Activated CD4-positive, alpha-beta T cell treated with anti-CD3 and anti-CD28 coated beads, Interleukin-2, amount 10 ng/mL, durations not matched to agents 24 days and 14 days (primary cell): ENCODE data around the gene ETNK1. TPM values are rescaled to one million over a fixed set of nuclear protein-coding genes. Genes with fewer than 3 reads are reported as not detected.

ENCODE experiments used
- DNase-seq: peaks from one replicate; pipeline ENCODE4 v3.0.0; 2022
- H3K27ac Mint-ChIP-seq: one replicate; pipeline ENCODE4 v1.8.0; 2022; ENCODE audit warnings: mild to moderate bottlenecking, mixed read lengths
- H3K27me3 Mint-ChIP-seq: one replicate; pipeline ENCODE4 v1.8.0; 2022; ENCODE audit warnings: mixed read lengths
- H3K36me3 Mint-ChIP-seq: one replicate; pipeline ENCODE4 v1.8.0; 2022; ENCODE audit warnings: low read depth, mild to moderate bottlenecking, mixed read lengths
- H3K4me1 Mint-ChIP-seq: one replicate; pipeline ENCODE4 v1.8.0; 2021; ENCODE audit warnings: mixed read lengths
- H3K4me3 Mint-ChIP-seq: one replicate; pipeline ENCODE4 v1.8.0; 2022; ENCODE audit warnings: mild to moderate bottlenecking, moderate library complexity, mixed read lengths
- H3K9me3 Mint-ChIP-seq: one replicate; pipeline ENCODE4 v1.8.0; 2021; ENCODE audit warnings: mixed read lengths
- intact Hi-C: fragments of 100-400 bp; cut with micrococcal nuclease; formaldehyde crosslinking; loops from one replicate; pipeline ENCODE4 v1.15.1; 2023
- total RNA-seq: library from RNA; stranded (reverse); gene quantifications from 2 replicates; pipeline ENCODE4 v1.2.3, GENCODE V29; 2022

ETNK1 gene
- total RNA-seq, 1 donor from 2014 or later = 94.5 TPM

DNA sequence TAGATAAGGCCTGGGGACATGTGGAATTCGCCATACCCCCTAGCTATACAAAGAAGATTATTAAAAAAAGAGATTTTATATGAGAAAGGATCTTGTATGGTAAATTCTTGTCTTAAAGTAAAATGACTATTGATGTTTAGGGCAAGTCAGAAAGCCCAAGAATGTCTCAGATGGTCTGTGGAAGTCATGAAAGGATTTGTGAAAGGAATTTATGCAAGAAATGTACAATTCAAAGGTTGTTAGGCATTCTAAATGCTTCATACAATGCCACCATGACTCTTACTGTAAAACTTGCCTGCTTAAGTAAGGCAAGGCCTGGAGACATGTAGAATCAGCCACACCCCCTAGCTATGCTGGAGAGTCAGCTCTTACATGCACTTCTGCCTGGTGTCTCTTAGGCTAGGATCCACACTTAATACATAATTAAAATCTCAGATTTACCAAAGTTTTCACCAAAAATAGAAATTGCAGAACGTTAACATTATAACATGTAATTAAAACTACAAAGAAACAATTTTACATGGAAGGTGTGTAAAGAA lies 8.9 kb upstream of the ETNK1 start:
- H3K9me3 Mint-ChIP-seq = peaks cover 13% of the 10 kb centered on the region

GRCh38 chr12:22617630-22618029 lies 7.3 kb upstream of the ETNK1 start:
- H3K27me3 Mint-ChIP-seq = peaks cover 26% of the 10 kb centered on the region
- H3K4me3 Mint-ChIP-seq = no peak overlapping the region
- H3K27ac Mint-ChIP-seq = no peak overlapping the region
- no peaks in the 10 kb centered on the region for H3K36me3 Mint-ChIP-seq
- intact Hi-C loops = no loop called here
- peaks cover 4% of the 10 kb centered on the region for H3K9me3 Mint-ChIP-seq
- H3K4me1 Mint-ChIP-seq = no peaks in the 10 kb centered on the region
- DNase-seq = no peak

More for the DNA sequence above, 8.9 kb upstream of the ETNK1 start:
- no peak overlapping the region for H3K4me3 Mint-ChIP-seq
- H3K4me1 Mint-ChIP-seq = no peaks in the 10 kb centered on the region
- peaks cover 16% of the 10 kb centered on the region for H3K27me3 Mint-ChIP-seq
- no peaks in the 10 kb centered on the region for H3K36me3 Mint-ChIP-seq
- no peak overlapping the region for H3K27ac Mint-ChIP-seq
- peak; percentile 26 for DNase-seq
- intact Hi-C loops = no loop called here

DNA sequence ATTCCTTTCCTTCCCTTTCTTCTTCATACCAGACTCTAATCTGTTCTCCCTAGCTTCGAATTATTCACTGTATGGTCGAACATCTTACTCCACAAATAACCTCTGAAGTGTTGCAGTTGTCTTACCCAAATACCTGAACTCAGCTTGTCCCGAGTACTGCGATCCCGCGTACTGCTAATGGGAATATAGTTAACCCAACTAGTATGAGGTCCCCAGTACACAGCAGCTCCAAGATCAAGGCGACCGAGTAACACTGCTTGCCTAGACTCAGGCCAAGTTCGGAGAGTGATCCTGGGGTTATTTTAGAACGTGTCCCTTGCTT lies 462 bp upstream of the ETNK1 start:
- Mint-ChIP-seq H3K9me3 (peaks cover 3% of the 10 kb centered on the region), H3K27ac (peak overlapping the region; percentile 93), H3K4me1 (peaks cover 29% of the 10 kb centered on the region), H3K27me3 (peaks cover 23% of the 10 kb centered on the region), H3K36me3 (peaks cover 14% of the 10 kb centered on the region), H3K4me3 (peak overlapping the region; percentile 97)
- no peak for DNase-seq
- intact Hi-C loops = no loop called here

DNA sequence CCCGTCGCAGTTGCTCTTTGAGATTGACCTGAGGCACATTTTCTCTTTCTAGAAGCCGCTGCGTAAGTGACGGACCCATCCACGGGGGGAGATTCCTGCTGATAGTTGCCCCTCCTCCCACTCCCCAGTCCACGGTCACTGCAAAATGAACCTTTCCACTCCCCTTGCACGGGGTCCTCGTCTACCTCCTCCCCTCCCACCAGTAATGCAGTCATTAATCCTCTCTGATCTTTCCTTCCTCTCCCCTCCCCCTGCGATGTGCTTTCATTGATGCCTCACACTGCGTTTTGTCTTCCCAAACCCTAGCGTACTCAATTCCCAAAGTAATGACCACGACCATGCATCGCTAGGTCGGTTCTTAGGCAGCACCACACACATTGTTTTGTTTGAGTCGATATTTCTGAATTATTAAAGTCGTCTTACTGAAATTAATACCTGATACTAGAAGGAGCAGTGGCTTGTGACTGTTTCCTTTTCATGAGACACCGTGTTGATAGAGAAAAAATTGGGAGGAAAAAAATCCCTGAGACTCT lies 857 bp downstream of the ETNK1 start:
- peaks cover 3% of the 10 kb centered on the region for H3K9me3 Mint-ChIP-seq
- H3K4me3 Mint-ChIP-seq = peak overlapping the region; percentile 97
- H3K27ac Mint-ChIP-seq = peak overlapping the region; percentile 93
- DNase-seq = peak; percentile 78
- intact Hi-C loops = loop anchor here (1.0 to 5.0 kb wide), 4 partner anchors 36 to 579 kb away; partner anchors contain the start of genes C2CD5 and CMAS
- peaks cover 31% of the 10 kb centered on the region for H3K4me1 Mint-ChIP-seq
- peaks cover 16% of the 10 kb centered on the region for H3K36me3 Mint-ChIP-seq
- peaks cover 15% of the 10 kb centered on the region for H3K27me3 Mint-ChIP-seq

DNA sequence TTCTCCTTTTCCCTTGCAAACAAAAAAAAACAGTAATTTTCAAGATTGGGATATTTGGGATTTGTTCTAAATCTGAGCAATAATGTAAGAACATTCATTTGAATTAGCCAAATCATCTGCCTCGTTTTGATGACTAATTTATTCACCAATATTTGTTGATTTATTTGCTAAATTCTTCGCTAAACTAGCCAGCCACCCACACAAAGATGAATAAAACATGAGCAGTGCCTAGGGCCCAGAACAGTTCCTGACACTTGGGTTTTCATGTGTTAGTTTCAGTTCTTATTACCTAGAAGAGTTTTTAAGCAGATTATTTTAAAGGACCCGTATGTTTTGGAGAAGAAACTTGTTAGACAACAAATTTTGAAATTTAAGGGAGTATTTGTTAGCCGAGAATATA lies 1.4 kb downstream of the ETNK1 start:
- DNase-seq = peak; percentile 71
- intact Hi-C loops = loop anchor here (2.0 to 5.0 kb wide), 3 partner anchors 36 to 579 kb away; partner anchors contain the start of gene CMAS
- H3K36me3 Mint-ChIP-seq = peaks cover 17% of the 10 kb centered on the region
- peak overlapping the region; percentile 93 for H3K27ac Mint-ChIP-seq
- peak overlapping the region; percentile 97 for H3K4me3 Mint-ChIP-seq
- peaks cover 10% of the 10 kb centered on the region for H3K27me3 Mint-ChIP-seq
- peaks cover 32% of the 10 kb centered on the region for H3K4me1 Mint-ChIP-seq
- H3K9me3 Mint-ChIP-seq = peaks cover 3% of the 10 kb centered on the region

GRCh38 chr12:22627371-22627770 lies 2.4 kb downstream of the ETNK1 start:
- DNase-seq = no peak
- intact Hi-C loops = loop anchor here (2.0 to 5.0 kb wide), 3 partner anchors 35 to 580 kb away; partner anchors contain the start of gene CMAS
- H3K9me3 Mint-ChIP-seq = peaks cover 3% of the 10 kb centered on the region
- peaks cover 2% of the 10 kb centered on the region for H3K27me3 Mint-ChIP-seq
- H3K27ac Mint-ChIP-seq = peak overlapping the region; percentile 75
- H3K4me3 Mint-ChIP-seq = peak overlapping the region; percentile 80
- peaks cover 19% of the 10 kb centered on the region for H3K36me3 Mint-ChIP-seq
- peaks cover 35% of the 10 kb centered on the region for H3K4me1 Mint-ChIP-seq

DNA sequence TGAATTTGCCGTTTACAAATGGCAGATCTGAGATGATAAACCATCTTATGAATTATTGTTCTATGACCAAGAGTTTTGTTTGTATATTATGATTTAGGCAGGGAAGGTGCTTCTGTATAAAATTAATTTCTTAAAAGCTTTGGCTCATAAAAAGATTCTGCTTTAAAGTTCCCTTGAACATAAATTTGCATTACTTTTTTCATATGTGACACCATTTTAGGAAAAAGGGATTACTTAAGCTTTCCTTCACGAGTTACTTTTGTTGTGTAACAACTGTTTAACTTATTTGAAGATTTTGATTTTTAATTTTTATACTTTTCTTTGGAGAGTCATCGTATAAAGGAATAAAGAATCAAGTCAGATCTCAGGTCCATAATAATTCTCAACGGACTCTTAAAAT lies 3.3 kb downstream of the ETNK1 start:
- intact Hi-C loops = loop anchor here (5.0 kb wide), 2 partner anchors 34 to 581 kb away; partner anchors contain the start of gene CMAS
- H3K36me3 Mint-ChIP-seq = peaks cover 22% of the 10 kb centered on the region
- no peak overlapping the region for H3K27ac Mint-ChIP-seq
- H3K4me3 Mint-ChIP-seq = peak overlapping the region; percentile 80
- DNase-seq = no peak
- peaks cover 43% of the 10 kb centered on the region for H3K4me1 Mint-ChIP-seq
- peaks cover 3% of the 10 kb centered on the region for H3K9me3 Mint-ChIP-seq
- no peaks in the 10 kb centered on the region for H3K27me3 Mint-ChIP-seq

DNA sequence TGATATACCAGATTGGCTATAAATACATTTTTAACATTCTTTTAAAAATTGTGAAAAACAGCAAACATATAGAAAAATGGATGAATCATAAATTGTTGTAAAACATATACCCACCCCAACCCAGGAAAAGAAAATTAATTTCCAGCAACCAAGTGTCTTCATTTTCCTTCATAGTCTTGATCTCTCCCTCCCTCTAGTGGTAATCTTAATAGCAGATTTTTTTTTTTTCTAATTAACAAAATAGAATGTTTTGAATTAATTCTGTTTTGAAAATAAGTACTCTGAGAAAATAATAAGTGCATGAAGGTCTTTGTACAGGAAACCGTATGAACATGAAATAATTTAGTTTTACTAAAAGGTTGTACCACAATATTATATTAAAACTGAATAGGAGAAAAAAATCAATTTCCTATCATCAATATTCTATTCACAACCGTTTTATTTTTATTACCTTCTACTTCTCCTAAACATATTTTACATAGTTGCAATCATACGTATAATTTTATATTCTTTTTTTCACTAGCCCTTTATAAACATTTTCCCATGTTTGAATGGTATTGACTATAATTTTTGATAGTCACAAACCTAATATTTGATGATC lies 7.0 kb downstream of the ETNK1 start:
- intact Hi-C loops = loop anchor here (1.0 to 5.0 kb wide), 2 partner anchors 103 to 170 kb away; no protein-coding TSS in a partner anchor
- H3K9me3 Mint-ChIP-seq = no peaks in the 10 kb centered on the region
- DNase-seq = no peak
- H3K4me3 Mint-ChIP-seq = no peak overlapping the region
- H3K4me1 Mint-ChIP-seq = peaks cover 41% of the 10 kb centered on the region
- H3K27ac Mint-ChIP-seq = no peak overlapping the region
- no peaks in the 10 kb centered on the region for H3K27me3 Mint-ChIP-seq
- peaks cover 34% of the 10 kb centered on the region for H3K36me3 Mint-ChIP-seq

DNA sequence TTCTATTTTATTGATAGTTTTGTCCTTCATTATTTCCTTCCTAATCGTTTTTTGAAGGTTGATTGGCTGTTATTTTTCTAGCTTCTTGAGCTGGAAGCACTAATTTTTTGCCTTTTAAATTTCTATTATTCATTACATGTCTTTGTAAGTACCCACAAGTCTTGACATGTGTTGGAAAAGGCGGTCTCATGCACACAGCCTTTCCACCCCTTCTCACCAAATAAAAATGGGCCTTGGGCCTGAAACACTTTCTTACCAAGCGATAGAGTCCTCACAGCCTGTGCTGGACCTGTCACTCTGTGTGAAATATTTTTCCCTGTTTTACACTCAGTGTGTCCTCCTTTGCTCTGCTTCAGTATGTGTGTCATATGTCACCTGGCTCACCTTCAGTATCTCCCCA lies 9.9 kb downstream of the ETNK1 start:
- Mint-ChIP-seq H3K27me3 (no peaks in the 10 kb centered on the region), H3K9me3 (no peaks in the 10 kb centered on the region), H3K4me3 (no peak overlapping the region), H3K4me1 (peaks cover 31% of the 10 kb centered on the region), H3K36me3 (peaks cover 27% of the 10 kb centered on the region), H3K27ac (no peak overlapping the region)
- intact Hi-C loops = loop anchor here (5.0 kb wide), 1 partner anchor 173 kb away; no protein-coding TSS in a partner anchor
- no peak for DNase-seq

- intact Hi-C loops = no loop called here
- no peak for DNase-seq
- Mint-ChIP-seq H3K4me3 (no peak overlapping the region), H3K4me1 (peaks cover 29% of the 10 kb centered on the region), H3K27ac (no peak overlapping the region), H3K36me3 (peaks cover 25% of the 10 kb centered on the region), H3K9me3 (no peaks in the 10 kb centered on the region), H3K27me3 (no peaks in the 10 kb centered on the region)
Observed at GRCh38 chr12:22635812-22636211, 10.8 kb downstream of the ETNK1 start.

DNA sequence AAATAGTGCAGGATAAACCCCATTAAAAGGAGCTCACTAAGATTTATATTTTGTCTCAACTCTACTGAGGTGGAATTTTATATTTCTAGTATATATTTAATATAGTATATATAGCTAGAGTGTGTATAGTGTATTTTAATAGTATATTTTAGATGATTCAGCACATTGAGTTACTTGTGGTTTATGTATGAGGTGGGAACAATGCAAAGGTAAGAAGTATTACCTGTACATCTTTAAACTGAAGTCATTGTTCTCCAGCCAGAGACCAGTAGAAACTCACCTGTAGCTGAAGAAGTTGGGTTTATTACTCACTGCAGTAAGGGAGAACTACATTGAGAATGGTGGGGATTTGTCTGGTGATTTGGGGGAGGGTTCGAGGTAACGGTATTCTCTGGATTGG lies 15.9 kb downstream of the ETNK1 start:
- H3K9me3 Mint-ChIP-seq = no peaks in the 10 kb centered on the region
- intact Hi-C loops = no loop called here
- H3K4me3 Mint-ChIP-seq = no peak overlapping the region
- peaks cover 15% of the 10 kb centered on the region for H3K4me1 Mint-ChIP-seq
- peaks cover 16% of the 10 kb centered on the region for H3K36me3 Mint-ChIP-seq
- DNase-seq = no peak
- H3K27me3 Mint-ChIP-seq = no peaks in the 10 kb centered on the region
- H3K27ac Mint-ChIP-seq = no peak overlapping the region

DNA sequence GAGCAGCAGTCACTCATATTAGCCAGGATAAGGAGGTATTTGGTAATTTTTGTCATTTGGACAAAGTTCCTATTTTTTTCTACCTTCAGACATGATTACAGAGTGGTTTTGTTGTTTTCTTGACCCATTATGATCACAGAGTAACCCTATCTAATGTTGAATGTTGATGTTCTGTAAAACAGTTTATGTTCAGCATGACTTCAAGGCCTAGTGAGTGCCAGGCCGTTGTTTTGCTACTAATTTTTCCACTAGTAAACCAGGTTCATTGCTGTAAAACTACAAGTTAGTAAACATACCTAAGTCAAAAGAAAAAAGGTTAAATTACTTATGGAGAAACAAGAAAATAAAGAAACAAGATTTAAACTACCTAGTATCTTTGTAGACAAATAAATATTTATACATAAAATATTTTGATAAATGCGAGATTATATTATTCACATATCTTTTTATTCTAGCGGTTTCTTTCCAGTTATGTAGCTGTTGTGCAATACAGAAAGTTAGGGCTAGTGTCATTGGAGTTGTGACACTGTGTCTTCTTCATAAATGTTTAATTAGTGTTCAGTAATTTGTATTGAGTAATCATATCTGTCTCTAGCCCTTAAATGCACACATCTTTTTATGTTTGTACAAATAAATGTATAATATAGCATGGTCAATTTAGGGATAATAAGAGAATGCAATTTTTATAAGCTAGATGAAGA lies 16.5 kb downstream of the ETNK1 start:
- no peaks in the 10 kb centered on the region for H3K9me3 Mint-ChIP-seq
- H3K27ac Mint-ChIP-seq = no peak overlapping the region
- no peak for DNase-seq
- H3K27me3 Mint-ChIP-seq = no peaks in the 10 kb centered on the region
- intact Hi-C loops = no loop called here
- peaks cover 13% of the 10 kb centered on the region for H3K36me3 Mint-ChIP-seq
- H3K4me1 Mint-ChIP-seq = peaks cover 14% of the 10 kb centered on the region
- no peak overlapping the region for H3K4me3 Mint-ChIP-seq

DNA sequence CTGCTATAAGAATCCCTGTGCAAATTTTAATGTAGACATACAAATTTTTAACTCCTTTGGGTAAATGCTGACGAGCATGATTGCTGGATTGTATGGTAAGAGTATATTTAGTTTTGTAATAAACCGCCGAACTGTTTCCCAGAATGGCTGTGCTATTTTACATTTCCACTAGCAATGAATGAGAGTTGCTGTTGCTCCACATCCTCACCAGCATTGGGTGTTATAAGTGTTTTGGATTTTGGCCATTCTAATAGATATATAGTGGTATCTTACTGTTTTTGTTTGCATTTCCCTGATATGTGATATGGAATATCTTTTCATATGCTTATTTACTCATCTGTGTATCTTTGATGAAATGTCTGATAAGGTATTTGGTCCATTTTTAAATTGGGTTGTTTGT lies 23.7 kb downstream of the ETNK1 start:
- Mint-ChIP-seq H3K27ac (no peak overlapping the region), H3K36me3 (peaks cover 41% of the 10 kb centered on the region), H3K4me3 (no peak overlapping the region), H3K9me3 (no peaks in the 10 kb centered on the region), H3K27me3 (no peaks in the 10 kb centered on the region), H3K4me1 (peaks cover 17% of the 10 kb centered on the region)
- no peak for DNase-seq
- intact Hi-C loops = no loop called here

DNA sequence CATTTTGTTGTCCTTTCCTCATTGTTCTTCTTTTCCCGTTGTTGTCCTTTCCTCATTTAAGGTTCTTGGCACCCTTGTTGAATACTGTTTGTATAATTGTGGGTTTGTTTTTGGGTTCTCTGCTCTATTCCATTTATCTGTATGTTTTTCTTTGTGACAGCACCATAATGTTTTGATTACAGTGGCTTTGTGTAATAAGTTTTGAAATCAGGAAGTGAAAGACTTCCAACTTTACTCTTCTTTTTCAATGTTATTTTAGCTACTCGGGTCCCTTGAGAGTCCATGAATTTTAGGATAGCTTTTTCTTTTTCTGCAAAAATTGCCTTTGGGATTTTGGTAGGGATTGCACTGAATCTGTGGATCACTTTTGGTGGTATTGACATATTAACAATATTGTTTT lies 28.1 kb downstream of the ETNK1 start:
- no peaks in the 10 kb centered on the region for H3K9me3 Mint-ChIP-seq
- H3K27ac Mint-ChIP-seq = no peak overlapping the region
- no peak for DNase-seq
- H3K36me3 Mint-ChIP-seq = peaks cover 38% of the 10 kb centered on the region
- no peak overlapping the region for H3K4me3 Mint-ChIP-seq
- no peaks in the 10 kb centered on the region for H3K27me3 Mint-ChIP-seq
- peaks cover 20% of the 10 kb centered on the region for H3K4me1 Mint-ChIP-seq
- intact Hi-C loops = no loop called here
